ENCODE measurements around the gene PACRG. TPM values are rescaled to one million over a fixed set of nuclear protein-coding genes. Genes with fewer than 3 reads are reported as not detected.
A peak's percentile ranks its signal among the peaks of the same experiment; 100 is the strongest.

The PACRG gene
- total RNA-seq, 1 experiment from 2014 or later = 0.26 TPM

GRCh38 chr6:162845972-162846371, 118.2 kb downstream of the PACRG start:
- Histone ChIP-seq H3K9me3 (ENCODE audit: control insufficient read depth, low read depth, low read length) (no peaks in the 10 kb centered on the region), H2BK12ac (ENCODE audit: insufficient read length, low read depth, low read length) (no peak overlapping the region), H3K23ac (ENCODE audit: insufficient read length, low read depth, low read length) (no peak overlapping the region), H3K18ac (ENCODE audit: insufficient read length, low read depth, low read length) (no peak overlapping the region), H3K23me2 (ENCODE audit: insufficient read length, low read depth, low read length, poor library complexity, severe bottlenecking) (no peaks in the 10 kb centered on the region), H3K79me1 (ENCODE audit: insufficient read depth, low read depth, low read length, poor library complexity, severe bottlenecking) (no peaks in the 10 kb centered on the region), H4K5ac (ENCODE audit: insufficient read length, low read depth, low read length) (no peak overlapping the region), H3K4me2 (ENCODE audit: insufficient read depth, insufficient read length, low read length) (no peak overlapping the region), H2BK20ac (ENCODE audit: low read depth, low read length, poor library complexity, severe bottlenecking) (no peak overlapping the region), H3K14ac (ENCODE audit: insufficient read depth, low read length) (no peak overlapping the region), H3K4me1 (ENCODE audit: insufficient read depth, low read length) (no peaks in the 10 kb centered on the region), H2AK5ac (ENCODE audit: insufficient read length, low read length) (no peak overlapping the region), H4K91ac (ENCODE audit: insufficient read length, low read depth, low read length) (no peak overlapping the region), H3K56ac (ENCODE audit: insufficient read length, low read depth, low read length) (no peak overlapping the region), H3K4ac (ENCODE audit: low read depth, low read length) (no peak overlapping the region), H4K20me1 (ENCODE audit: control insufficient read depth, insufficient read depth, insufficient read length) (no peaks in the 10 kb centered on the region), H3K27me3 (ENCODE audit: insufficient read depth, low read length) (no peaks in the 10 kb centered on the region), H2AFZ (ENCODE audit: low read length) (no peak overlapping the region), H3T11ph (ENCODE audit: low read length) (no peak overlapping the region), H2BK15ac (ENCODE audit: low read depth, low read length) (no peak overlapping the region), H3K79me2 (ENCODE audit: insufficient read depth, low read length) (no peaks in the 10 kb centered on the region), H3K9ac (ENCODE audit: extremely low read depth, insufficient read length, low read length) (no peak overlapping the region), H4K8ac (replicated peaks; ENCODE audit: insufficient read length, low read depth, low read length) (no peak overlapping the region), H2BK5ac (ENCODE audit: insufficient read length, low read length) (no peak overlapping the region), H2BK120ac (ENCODE audit: low read depth, low read length, poor library complexity, severe bottlenecking) (no peak overlapping the region), H3K27ac (ENCODE audit: insufficient read length, low read depth, low read length) (no peak overlapping the region)
- Mint-ChIP-seq H3K27ac (peak overlapping the region in 1 of 3 experiments; percentile 22; a peak in 1 of 7 replicates), H3K4me3 (no peak overlapping the region), H3K36me3 (ENCODE audit: insufficient read depth in 1 of 3, low read depth in 3 of 3) (peaks cover 3 to 6% (median 4%) of the 10 kb centered on the region in 3 experiments; a peak in 6 of 7 replicates), H3K4me1 (peaks cover 10 to 13% of the 10 kb centered on the region in 2 experiments), H3K9me3 (peaks cover 6 to 8% of the 10 kb centered on the region in 2 experiments), H3K27me3 (ENCODE audit: low read depth) (no peaks in the 10 kb centered on the region)
- no CpG with 5 or more reads among the region's 9 CpGs for WGBS (ENCODE audit: extremely low coverage, insufficient read length, low lambda C conversion rate)
- peak; percentile 48 for DNase-seq
- peak; percentile 11; the same call in 1 of the 3 replicates for TF ChIP-seq CTCF (conservative IDR thresholded peaks at IDR 0.05)
